ENCODE data around the gene PARN. TPM values are rescaled to one million over a fixed set of nuclear protein-coding genes. Genes with fewer than 3 reads are reported as not detected.
A peak's percentile ranks its signal among the peaks of the same experiment; 100 is the strongest.

Gene PARN
- total and polyA plus RNA-seq, 2 of the 4 experiments (the other 2 are of a cell fraction): 24.6 to 25.1 TPM

DNA sequence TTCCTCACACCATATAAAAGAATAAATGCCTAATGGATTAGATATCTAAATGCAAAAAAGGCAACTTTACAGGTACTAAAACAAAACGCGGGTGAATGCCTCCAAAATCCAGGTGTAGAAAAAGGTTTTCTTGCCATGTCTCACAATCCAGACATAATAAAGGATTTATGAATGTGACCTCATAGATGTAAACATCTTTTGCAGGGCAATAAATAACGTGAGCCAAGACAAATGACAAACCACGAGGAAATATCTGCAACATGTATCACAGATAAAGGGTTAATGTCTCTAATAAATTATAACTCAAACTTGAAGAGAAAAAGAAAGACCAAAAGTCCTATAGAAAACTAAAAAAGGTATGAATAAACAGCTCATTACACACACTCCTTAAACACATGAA is 180.7 kb downstream of the PARN start:
- Histone ChIP-seq H3K9ac (ENCODE audit: low read depth, low read length) (no peak overlapping the region), H4K91ac (ENCODE audit: insufficient read depth, low read depth, low read length) (no peak overlapping the region), H2BK15ac (ENCODE audit: low read depth, low read length) (no peak overlapping the region), H3K27ac (ENCODE audit: insufficient read depth, low read length) (no peak overlapping the region), H3K14ac (replicated peaks; ENCODE audit: low read depth, low read length) (no peak overlapping the region), H3K27me3 (ENCODE audit: control insufficient read depth, insufficient read depth, low read length) (no peaks in the 10 kb centered on the region), H2AK9ac (replicated peaks; ENCODE audit: low read depth, low read length, poor library complexity) (no peak overlapping the region), H3K79me1 (ENCODE audit: low read depth in 1 of 2, low read length in 2 of 2) (no peaks in the 10 kb centered on the region), H4K20me1 (ENCODE audit: insufficient read depth, low read length) (no peaks in the 10 kb centered on the region), H3K9me1 (ENCODE audit: insufficient read depth, low read length) (no peaks in the 10 kb centered on the region), H2AK5ac (ENCODE audit: low read depth, low read length) (no peak overlapping the region), H3K18ac (ENCODE audit: low read depth, low read length) (peak overlapping the region; percentile 65; the same call in 1 of the 2 replicates), H3K4me3 (ENCODE audit: insufficient read depth, low read depth, low read length) (no peak overlapping the region), H3K56ac (ENCODE audit: extremely low read depth, insufficient read depth, low read length) (no peak overlapping the region), H3K4me1 (ENCODE audit: control insufficient read depth, insufficient read depth, low read length) (peaks cover 8% of the 10 kb centered on the region; the same call in 1 of the 2 replicates), H3K9me3 (ENCODE audit: control insufficient read depth, insufficient read depth, low read length) (no peaks in the 10 kb centered on the region), H4K5ac (ENCODE audit: low read depth, low read length) (no peak overlapping the region), H2BK5ac (ENCODE audit: low read depth, low read length, poor library complexity, severe bottlenecking) (no peak overlapping the region), H4K8ac (ENCODE audit: low read depth in 2 of 2, low read length in 2 of 2) (no peak overlapping the region), H3K23ac (ENCODE audit: low read depth, low read length) (no peak overlapping the region), H3K4me2 (ENCODE audit: low read depth, low read length) (no peak overlapping the region), H2BK120ac (ENCODE audit: low read depth, low read length) (no peak overlapping the region), H3K36me3 (ENCODE audit: control insufficient read depth, insufficient read depth, low read length) (peaks cover 3% of the 10 kb centered on the region; the same call in 1 of the 2 replicates), H2BK20ac (ENCODE audit: low read depth, low read length) (no peak overlapping the region), H3K4ac (ENCODE audit: low read depth, low read length) (no peak overlapping the region), H2AFZ (replicated peaks; ENCODE audit: low read length, poor library complexity) (no peak overlapping the region)
- no TSS peak for BruUV-seq (replicated peaks)
- no CpG with 5 or more reads among the region's 4 CpGs for WGBS, 2 experiments (ENCODE audit: extremely low coverage in 2 of 2, insufficient read length in 1 of 2)
- dilution Hi-C loops (cut with HindIII; ENCODE audit: low sequenced_read_pairs, unreplicated experiment) (no loop called here), in situ Hi-C loops (cut with MboI; ENCODE audit: low sequenced_read_pairs) (no loop called here), intact Hi-C loops (cut with micrococcal nuclease) (no loop called here)
- CTCF ChIA-PET: interaction anchor here (1.1 kb wide), 1 partner anchor 9 kb away, joined by 3 read pairs; no protein-coding TSS in a partner anchor
- DNase-seq: no peak
- TF ChIP-seq SMC3 (IDR thresholded peaks at IDR 0.05; ENCODE audit: low read depth, low read length) (no peak), CEBPB (IDR thresholded peaks at IDR 0.05; ENCODE audit: low read depth, low read length) (no peak), RAD21 (IDR thresholded peaks at IDR 0.05; ENCODE audit: low read length) (no peak), MAZ (IDR thresholded peaks at IDR 0.05; ENCODE audit: borderline replicate concordance, low read depth, low read length) (no peak), RFX5 (IDR thresholded peaks at IDR 0.05; ENCODE audit: low read depth, low read length) (no peak)
- TF ChIP-seq, protein P1, sequence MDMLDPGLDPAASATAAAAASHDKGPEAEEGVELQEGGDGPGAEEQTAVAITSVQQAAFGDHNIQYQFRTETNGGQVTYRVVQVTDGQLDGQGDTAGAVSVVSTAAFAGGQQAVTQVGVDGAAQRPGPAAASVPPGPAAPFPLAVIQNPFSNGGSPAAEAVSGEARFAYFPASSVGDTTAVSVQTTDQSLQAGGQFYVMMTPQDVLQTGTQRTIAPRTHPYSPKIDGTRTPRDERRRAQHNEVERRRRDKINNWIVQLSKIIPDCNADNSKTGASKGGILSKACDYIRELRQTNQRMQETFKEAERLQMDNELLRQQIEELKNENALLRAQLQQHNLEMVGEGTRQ (IDR thresholded peaks at IDR 0.05; ENCODE audit: low read depth, low read length): no peak
- ATAC-seq (ENCODE audit: low read depth): no peak
- POLR2A ChIA-PET (ENCODE audit: unreplicated experiment): no interaction called here
